ENCODE data around the gene PSME3IP1. TPM values are rescaled to one million over a fixed set of nuclear protein-coding genes. Genes with fewer than 3 reads are reported as not detected.
A peak's percentile ranks its signal among the peaks of the same experiment; 100 is the strongest.
"Not testable (repeated sequence)": the region's sequence is repeated elsewhere in the genome, so short reads cannot be mapped to it uniquely, and the experiment has no call there.

The PSME3IP1 gene
- polyA plus RNA-seq, 1 experiment, result 96.5 TPM

- Histone ChIP-seq H3K27me3 (ENCODE audit: control insufficient read depth, insufficient read depth, low read length) (no peaks in the 10 kb centered on the region), H3K4me3 (ENCODE audit: low read depth, low read length) (no peak overlapping the region), H3K36me3 (ENCODE audit: control insufficient read depth, insufficient read depth, low read length) (no peaks in the 10 kb centered on the region; the same call in 1 of the 2 replicates)
- DNase-seq (ENCODE audit: low read depth), result no peak
- TF ChIP-seq, protein P1, sequence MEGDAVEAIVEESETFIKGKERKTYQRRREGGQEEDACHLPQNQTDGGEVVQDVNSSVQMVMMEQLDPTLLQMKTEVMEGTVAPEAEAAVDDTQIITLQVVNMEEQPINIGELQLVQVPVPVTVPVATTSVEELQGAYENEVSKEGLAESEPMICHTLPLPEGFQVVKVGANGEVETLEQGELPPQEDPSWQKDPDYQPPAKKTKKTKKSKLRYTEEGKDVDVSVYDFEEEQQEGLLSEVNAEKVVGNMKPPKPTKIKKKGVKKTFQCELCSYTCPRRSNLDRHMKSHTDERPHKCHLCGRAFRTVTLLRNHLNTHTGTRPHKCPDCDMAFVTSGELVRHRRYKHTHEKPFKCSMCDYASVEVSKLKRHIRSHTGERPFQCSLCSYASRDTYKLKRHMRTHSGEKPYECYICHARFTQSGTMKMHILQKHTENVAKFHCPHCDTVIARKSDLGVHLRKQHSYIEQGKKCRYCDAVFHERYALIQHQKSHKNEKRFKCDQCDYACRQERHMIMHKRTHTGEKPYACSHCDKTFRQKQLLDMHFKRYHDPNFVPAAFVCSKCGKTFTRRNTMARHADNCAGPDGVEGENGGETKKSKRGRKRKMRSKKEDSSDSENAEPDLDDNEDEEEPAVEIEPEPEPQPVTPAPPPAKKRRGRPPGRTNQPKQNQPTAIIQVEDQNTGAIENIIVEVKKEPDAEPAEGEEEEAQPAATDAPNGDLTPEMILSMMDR (IDR thresholded peaks at IDR 0.05; ENCODE audit: insufficient read depth, low read depth, low read length), result no peak
- CTCF ChIA-PET, result interaction anchor here (0.9 kb wide), 1 partner anchor 229 kb away, joined by 3 read pairs; no protein-coding TSS in a partner anchor
- POLR2A ChIA-PET, result interaction anchor here (0.5 kb wide), 1 partner anchor 39 kb away, joined by 3 read pairs; no protein-coding TSS in a partner anchor
Measured at GRCh38 chr16:57190136-57190535, 4.3 kb upstream of the PSME3IP1 start.

DNA sequence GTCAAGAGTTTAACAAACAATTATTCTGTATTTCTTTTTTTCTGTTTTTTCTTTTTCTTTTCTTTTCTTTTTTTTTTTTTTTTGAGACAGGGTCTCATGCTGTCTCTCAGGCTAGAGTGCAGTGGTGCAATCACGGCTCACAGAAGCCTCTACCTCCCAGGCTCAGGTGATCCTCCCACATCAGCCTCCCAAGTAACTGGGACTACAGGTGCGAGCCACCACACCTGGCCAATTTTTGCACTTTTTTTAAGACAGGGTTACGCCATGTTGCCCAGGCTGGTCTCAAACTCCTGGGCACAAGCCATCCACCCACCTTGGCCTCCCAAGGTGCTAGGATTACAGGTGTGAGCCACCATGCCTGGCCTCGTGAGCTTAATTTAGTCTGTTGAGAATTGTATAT lies 3.7 kb upstream of the PSME3IP1 start:
- H3K27me3 ChIP-seq (ENCODE audit: control insufficient read depth, insufficient read depth, low read length); CTCF ChIA-PET; POLR2A ChIA-PET; H3K36me3 ChIP-seq (ENCODE audit: control insufficient read depth, insufficient read depth, low read length); H3K4me3 ChIP-seq (ENCODE audit: low read depth, low read length); DNase-seq (ENCODE audit: low read depth): not testable (repeated sequence)

- POLR2A ChIA-PET, result no interaction called here
- no peak for DNase-seq (ENCODE audit: low read depth)
- no peaks in the 10 kb centered on the region; the same call in 1 of the 2 replicates for H3K36me3 ChIP-seq (ENCODE audit: control insufficient read depth, insufficient read depth, low read length)
- no peak overlapping the region for H3K4me3 ChIP-seq (ENCODE audit: low read depth, low read length)
- CTCF ChIA-PET, result no interaction called here
- TF ChIP-seq, protein P1 (IDR thresholded peaks at IDR 0.05; ENCODE audit: insufficient read depth, low read depth, low read length), result no peak
- no peaks in the 10 kb centered on the region for H3K27me3 ChIP-seq (ENCODE audit: control insufficient read depth, insufficient read depth, low read length)
Measured at GRCh38 chr16:57188711-57189002, 2.8 kb upstream of the PSME3IP1 start.

DNA sequence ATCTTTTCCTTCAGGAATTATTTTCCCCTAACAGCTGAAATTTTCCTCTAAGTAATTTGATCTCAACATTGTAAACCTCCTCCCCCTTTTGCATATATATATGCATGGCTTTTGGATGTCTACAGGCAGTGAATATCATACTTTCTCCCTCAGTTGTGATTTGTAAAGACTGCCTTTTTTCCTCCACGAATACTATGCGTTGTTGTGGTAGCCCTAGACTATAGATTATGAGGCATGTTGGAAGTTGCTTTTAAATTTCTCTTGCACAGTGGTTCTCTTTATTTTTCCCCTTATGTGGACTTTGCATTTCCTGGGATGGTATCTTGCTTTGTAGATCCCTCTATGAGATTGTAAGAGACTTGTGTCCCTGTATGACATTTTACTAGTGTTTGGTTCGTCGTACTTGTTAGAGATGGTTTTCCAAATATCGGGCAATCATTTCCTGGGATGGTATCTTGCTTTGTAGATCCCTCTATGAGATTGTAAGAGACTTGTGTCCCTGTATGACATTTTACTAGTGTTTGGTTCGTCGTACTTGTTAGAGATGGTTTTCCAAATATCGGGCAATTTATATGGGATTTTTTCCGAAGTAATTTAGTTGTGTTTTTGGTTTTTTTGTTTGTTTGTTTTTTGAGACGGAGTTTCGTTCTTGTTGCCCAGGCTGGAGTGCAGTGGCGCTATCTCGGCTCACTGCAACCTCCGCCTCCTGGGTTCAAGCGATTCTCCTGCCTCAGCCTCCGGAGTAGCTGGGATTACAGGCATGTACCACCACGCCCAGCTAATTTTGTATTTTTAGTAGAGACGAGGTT lies 2.3 kb upstream of the PSME3IP1 start:
- H3K27me3 ChIP-seq (ENCODE audit: control insufficient read depth, insufficient read depth, low read length); H3K36me3 ChIP-seq (ENCODE audit: control insufficient read depth, insufficient read depth, low read length); DNase-seq (ENCODE audit: low read depth); POLR2A ChIA-PET: not testable (repeated sequence)
- CTCF ChIA-PET, result interaction anchor here (1.5 kb wide), 1 partner anchor 45 kb away, joined by 3 read pairs; no protein-coding TSS in a partner anchor
- peak overlapping the region; percentile 83 for H3K4me3 ChIP-seq (ENCODE audit: low read depth, low read length)

- TF ChIP-seq, protein P1 (IDR thresholded peaks at IDR 0.05; ENCODE audit: insufficient read depth, low read depth, low read length), result no peak
- CTCF ChIA-PET, result interaction anchor here (0.7 to 1.5 kb wide), 3 partner anchors 46 to 230 kb away, joined by 3 read pairs; no protein-coding TSS in a partner anchor
- Histone ChIP-seq H3K4me3 (ENCODE audit: low read depth, low read length) (peak overlapping the region; percentile 83), H3K36me3 (ENCODE audit: control insufficient read depth, insufficient read depth, low read length) (no peaks in the 10 kb centered on the region; the same call in 1 of the 2 replicates), H3K27me3 (ENCODE audit: control insufficient read depth, insufficient read depth, low read length) (no peaks in the 10 kb centered on the region)
- no peak for DNase-seq (ENCODE audit: low read depth)
- POLR2A ChIA-PET, result no interaction called here
Measured at GRCh38 chr16:57186872-57187854, 1.3 kb upstream of the PSME3IP1 start.

All from BJ (cell line).